Endothelial cell of umbilical vein (primary cell): ENCODE data around the gene SDC1. TPM values are rescaled to one million over a fixed set of nuclear protein-coding genes. Genes with fewer than 3 reads are reported as not detected.

Experiments
- BruUV-seq: library from RNA; stranded (reverse); fragments of 400-500 nt; replicated peaks from 2 replicates; lab custom pipeline; 2021; lab: Mats Ljungman, UMichigan
- CTCF ChIA-PET: fragments of 300-600, 350-600 bp; sonication (Branson Sonifier 250); formaldehyde crosslinking; loops from one replicate; lab custom pipeline; 2021; ENCODE audit warnings: antibody characterized with exemption, inconsistent platforms; lab: Charles Lee
- POLR2A ChIA-PET: fragments of 300-600, 350-600 bp; sonication (Branson Sonifier 250); formaldehyde crosslinking; loops from one replicate; lab custom pipeline; 2021; ENCODE audit warnings: antibody characterized with exemption, inconsistent platforms; lab: Charles Lee
- DNase-seq: peaks from one replicate; pipeline ENCODE4 v3.0.0-alpha.2; 2011; ENCODE audit warnings: low read depth, low spot score
- FAIRE-seq: peaks from 2 replicates; lab custom pipeline; 2011; peaks lifted over from hg19 to GRCh38; lab: Jason Lieb, UNC
- H2AFZ ChIP-seq: 2 replicates; pipeline ENCODE4 v1.6.0; 2012; ENCODE audit warnings: low read depth, low read length, control low read depth, inconsistent platforms
- H3K27ac ChIP-seq: 2 replicates; pipeline ENCODE4 v1.5.1; 2011; ENCODE audit warnings: low read depth, mild to moderate bottlenecking, control low read depth, low read length, moderate library complexity; ENCODE audit not compliant: insufficient read depth
- H3K27me3 ChIP-seq, 2 experiments: 2 replicates each; pipeline versions ENCODE4 v1.6.0 to v1.6.1; 2011; ENCODE audit warnings: low read length in 2 of 2, mixed read lengths in 1 of 2; ENCODE audit not compliant: control insufficient read depth in 2 of 2, insufficient read depth in 2 of 2
- H3K36me3 ChIP-seq, 2 experiments: 2 replicates in 1 of 2; 3 replicates in 1 of 2; pipeline ENCODE4 v1.5.1; 2011; ENCODE audit warnings: low read length in 2 of 2, mild to moderate bottlenecking in 1 of 2, moderate library complexity in 1 of 2; ENCODE audit not compliant: control insufficient read depth in 2 of 2, insufficient read depth in 2 of 2; ENCODE audit errors: extremely low read depth in 1 of 2
- H3K4me1 ChIP-seq: 3 replicates; pipeline ENCODE4 v1.5.1; 2011; ENCODE audit warnings: mild to moderate bottlenecking, low read length; ENCODE audit not compliant: control insufficient read depth, insufficient read depth; ENCODE audit errors: extremely low read depth
- H3K4me2 ChIP-seq: 2 replicates; pipeline ENCODE4 v1.6.1; 2011; ENCODE audit warnings: low read length, control low read depth, mixed read lengths; ENCODE audit not compliant: insufficient read depth
- H3K4me3 ChIP-seq, 3 experiments: fragments of 200-600 bp in 1 of 3; sonication (generic), shearing (Covaris generic) in 1 of 3; replicated peaks in 1 of 3; 2 replicates each; pipeline ENCODE4 v1.5.1; 2011 to 2016; ENCODE audit warnings: control low read depth in 3 of 3, low read length in 3 of 3, mild to moderate bottlenecking in 2 of 3, inconsistent platforms in 1 of 3, low read depth in 1 of 3, moderate library complexity in 1 of 3; ENCODE audit not compliant: insufficient read depth in 1 of 3
- H3K79me2 ChIP-seq: 2 replicates; pipeline ENCODE4 v1.6.0; 2012; ENCODE audit warnings: low read length, inconsistent platforms; ENCODE audit not compliant: control insufficient read depth, insufficient read depth
- H3K9ac ChIP-seq: replicated peaks from 2 replicates; pipeline ENCODE3; 2011; ENCODE audit warnings: low read length, control low read depth; ENCODE audit not compliant: insufficient read depth; ENCODE audit errors: extremely low read depth
- H3K9me1 ChIP-seq: replicated peaks from 3 replicates; pipeline ENCODE4 v1.6.0; 2011; ENCODE audit warnings: mild to moderate bottlenecking, low read length; ENCODE audit not compliant: control insufficient read depth, insufficient read depth; ENCODE audit errors: extremely low read depth
- H3K9me3 ChIP-seq: replicated peaks from 2 replicates; pipeline ENCODE4 v1.5.1; 2012; ENCODE audit warnings: low read length, inconsistent platforms; ENCODE audit not compliant: control insufficient read depth, insufficient read depth
- H4K20me1 ChIP-seq: replicated peaks from 2 replicates; pipeline ENCODE3; 2011; ENCODE audit warnings: mild to moderate bottlenecking, low read length; ENCODE audit not compliant: control insufficient read depth, insufficient read depth; ENCODE audit errors: extremely low read depth
- EZH2 ChIP-seq: IDR thresholded peaks from 2 replicates; pipeline ENCODE4 v1.6.1; 2012; ENCODE audit warnings: borderline replicate concordance, low read depth, mild to moderate bottlenecking, moderate library complexity, low read length, inconsistent platforms; ENCODE audit not compliant: severe bottlenecking
- FOS ChIP-seq: IDR thresholded peaks from 2 replicates; pipeline ENCODE4 v1.6.1; 2011; ENCODE audit warnings: mild to moderate bottlenecking, low read length, moderate library complexity, borderline replicate concordance; ENCODE audit not compliant: insufficient read depth
- GATA2 ChIP-seq: IDR thresholded peaks from 2 replicates; pipeline ENCODE4 v1.7.0; 2011; ENCODE audit warnings: low read depth, mild to moderate bottlenecking, moderate library complexity, mixed read lengths, low read length; ENCODE audit not compliant: insufficient read length, insufficient read depth
- JUN ChIP-seq: IDR thresholded peaks from 2 replicates; pipeline ENCODE4 v1.6.1; 2011; ENCODE audit warnings: borderline replicate concordance, low read depth; ENCODE audit not compliant: insufficient read length, insufficient read depth
- MAX ChIP-seq: IDR thresholded peaks from 2 replicates; pipeline ENCODE4 v1.6.1; 2011; ENCODE audit not compliant: insufficient read depth, insufficient read length
- MYC ChIP-seq: IDR thresholded peaks from one replicate; pipeline ENCODE4 v1.6.1; 2011; ENCODE audit warnings: mild to moderate bottlenecking, low read depth, low read length
- POLR2A ChIP-seq: IDR thresholded peaks from 2 replicates; pipeline ENCODE4 v1.6.1; 2012; ENCODE audit warnings: low read depth, mild to moderate bottlenecking, control low read depth, low read length
- POLR2AphosphoS5 ChIP-seq: IDR thresholded peaks from 2 replicates; pipeline ENCODE4 v1.6.1; 2012; ENCODE audit warnings: low read depth, mild to moderate bottlenecking, control low read depth, low read length, moderate library complexity; ENCODE audit not compliant: insufficient read depth
- dilution Hi-C: fragments of 300-500 bp; cut with MboI; formaldehyde crosslinking; loops from one replicate; pipeline ENCODE4 v1.15.0; 2019; ENCODE audit warnings: low sequenced_read_pairs; ENCODE audit not compliant: extremely low pct_ligation_motif_present
- intact Hi-C: fragments of 100-400 bp; cut with micrococcal nuclease; formaldehyde crosslinking; loops from one replicate; pipeline ENCODE4 v1.10.0; 2022
- polyA plus RNA-seq, 4 experiments: library from polyadenylated mRNA; depleted of rRNA in 3 of 4; stranded (reverse) in 3 of 4; unstranded in 1 of 4; fragments of >200 nt; gene quantifications; 2 replicates each; pipeline versions ENCODE4 v1.2.1 to v1.2.3, GENCODE V29; 2011 to 2012; ENCODE audit warnings: missing spikeins in 1 of 4
- total RNA-seq: library from RNA; stranded (reverse); gene quantifications from 2 replicates; pipeline ENCODE4 v1.2.3, GENCODE V29; 2021
- TF ChIP-seq, protein P1 (sequence below), 2 donors: IDR thresholded peaks; 1 replicate in 1 of 2; 2 replicates in 1 of 2; pipeline ENCODE4 v1.5.1; 2011; ENCODE audit warnings: low read length in 2 of 2, mild to moderate bottlenecking in 2 of 2, moderate library complexity in 2 of 2, control low read depth in 1 of 2, inconsistent platforms in 1 of 2, low read depth in 1 of 2; ENCODE audit not compliant: insufficient read depth in 1 of 2; ENCODE audit errors: extremely low read depth in 1 of 2

The SDC1 gene
- total and polyA plus RNA-seq, 2 donors (not counting 3 experiments of a cell fraction or from before 2014, with no cell fraction given), result 3.2 to 4.0 TPM

DNA sequence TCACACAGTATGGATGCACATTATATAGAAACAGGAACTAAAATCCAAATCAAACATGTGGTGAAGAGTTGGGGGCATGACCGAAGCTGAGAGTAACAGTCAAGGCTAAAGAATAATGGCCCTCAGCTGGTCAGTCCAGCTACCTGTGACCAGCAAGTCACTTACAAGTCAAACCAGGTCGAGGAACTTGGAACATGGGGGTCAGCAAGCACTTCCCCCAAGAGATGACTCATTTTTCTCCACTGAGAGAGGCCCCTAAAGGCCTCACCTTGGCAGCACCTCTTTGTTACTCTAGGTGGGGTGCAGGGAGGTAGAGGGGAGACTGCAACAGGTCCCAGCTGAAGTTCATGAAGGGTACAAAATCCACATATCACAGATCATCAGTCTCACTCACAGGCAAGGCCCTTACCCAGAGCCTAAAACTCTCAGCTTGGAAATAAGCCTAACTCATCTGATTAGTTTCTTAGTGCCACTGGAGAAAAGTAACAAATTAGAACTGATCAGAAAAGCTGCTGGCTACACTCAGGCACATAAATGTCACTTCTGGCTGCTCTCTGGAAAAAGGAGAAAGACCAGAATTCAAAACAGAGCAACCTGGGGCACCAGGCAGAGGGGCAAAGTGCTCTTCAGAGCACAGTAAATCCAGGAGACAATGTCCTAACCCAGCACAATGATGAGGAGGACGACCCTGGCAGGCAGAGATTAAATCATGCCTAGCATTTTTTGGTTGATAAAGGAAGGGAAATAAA, 4.0 kb downstream of the SDC1 start:
- no peaks in the 10 kb centered on the region for H4K20me1 ChIP-seq
- intact Hi-C loops (no loop called here), dilution Hi-C loops (no loop called here)
- POLR2A ChIA-PET, result no interaction called here
- no peaks in the 10 kb centered on the region for H3K9me1 ChIP-seq
- no peaks in the 10 kb centered on the region for H3K79me2 ChIP-seq
- H3K4me3 ChIP-seq, result no peak overlapping the region
- peaks cover 3 to 13% of the 10 kb centered on the region in 2 experiments for H3K27me3 ChIP-seq
- TF ChIP-seq EZH2, result no peak
- no peak for TF ChIP-seq POLR2A
- TF ChIP-seq FOS, result no peak
- no peak for TF ChIP-seq MAX
- TF ChIP-seq MYC, result no peak
- TF ChIP-seq, protein P1, sequence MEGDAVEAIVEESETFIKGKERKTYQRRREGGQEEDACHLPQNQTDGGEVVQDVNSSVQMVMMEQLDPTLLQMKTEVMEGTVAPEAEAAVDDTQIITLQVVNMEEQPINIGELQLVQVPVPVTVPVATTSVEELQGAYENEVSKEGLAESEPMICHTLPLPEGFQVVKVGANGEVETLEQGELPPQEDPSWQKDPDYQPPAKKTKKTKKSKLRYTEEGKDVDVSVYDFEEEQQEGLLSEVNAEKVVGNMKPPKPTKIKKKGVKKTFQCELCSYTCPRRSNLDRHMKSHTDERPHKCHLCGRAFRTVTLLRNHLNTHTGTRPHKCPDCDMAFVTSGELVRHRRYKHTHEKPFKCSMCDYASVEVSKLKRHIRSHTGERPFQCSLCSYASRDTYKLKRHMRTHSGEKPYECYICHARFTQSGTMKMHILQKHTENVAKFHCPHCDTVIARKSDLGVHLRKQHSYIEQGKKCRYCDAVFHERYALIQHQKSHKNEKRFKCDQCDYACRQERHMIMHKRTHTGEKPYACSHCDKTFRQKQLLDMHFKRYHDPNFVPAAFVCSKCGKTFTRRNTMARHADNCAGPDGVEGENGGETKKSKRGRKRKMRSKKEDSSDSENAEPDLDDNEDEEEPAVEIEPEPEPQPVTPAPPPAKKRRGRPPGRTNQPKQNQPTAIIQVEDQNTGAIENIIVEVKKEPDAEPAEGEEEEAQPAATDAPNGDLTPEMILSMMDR (IDR thresholded peaks at IDR 0.05; ENCODE audit: extremely low read depth in 1 of 2, insufficient read depth in 1 of 2, low read depth in 1 of 2, low read length in 2 of 2), result no peak
- TF ChIP-seq POLR2AphosphoS5, result no peak
- TF ChIP-seq JUN, result no peak
- TF ChIP-seq GATA2, result no peak
- no peak overlapping the region for H3K9ac ChIP-seq
- BruUV-seq, result no TSS peak
- no peak overlapping the region for H3K27ac ChIP-seq
- H2AFZ ChIP-seq, result no peak overlapping the region
- H3K4me1 ChIP-seq, result peaks cover 6% of the 10 kb centered on the region
- no peak overlapping the region for H3K4me2 ChIP-seq
- FAIRE-seq (no peak), DNase-seq (no peak)
- CTCF ChIA-PET, result interaction anchor here (1.0 kb wide), 2 partner anchors 9 to 10 kb away, joined by 4 read pairs; no protein-coding TSS in a partner anchor
- no peaks in the 10 kb centered on the region for H3K9me3 ChIP-seq
- H3K36me3 ChIP-seq, result no peaks in the 10 kb centered on the region
